ENCODE measurements around the gene PCDH17. TPM values are rescaled to one million over a fixed set of nuclear protein-coding genes. Genes with fewer than 3 reads are reported as not detected.

The PCDH17 gene, protein sequence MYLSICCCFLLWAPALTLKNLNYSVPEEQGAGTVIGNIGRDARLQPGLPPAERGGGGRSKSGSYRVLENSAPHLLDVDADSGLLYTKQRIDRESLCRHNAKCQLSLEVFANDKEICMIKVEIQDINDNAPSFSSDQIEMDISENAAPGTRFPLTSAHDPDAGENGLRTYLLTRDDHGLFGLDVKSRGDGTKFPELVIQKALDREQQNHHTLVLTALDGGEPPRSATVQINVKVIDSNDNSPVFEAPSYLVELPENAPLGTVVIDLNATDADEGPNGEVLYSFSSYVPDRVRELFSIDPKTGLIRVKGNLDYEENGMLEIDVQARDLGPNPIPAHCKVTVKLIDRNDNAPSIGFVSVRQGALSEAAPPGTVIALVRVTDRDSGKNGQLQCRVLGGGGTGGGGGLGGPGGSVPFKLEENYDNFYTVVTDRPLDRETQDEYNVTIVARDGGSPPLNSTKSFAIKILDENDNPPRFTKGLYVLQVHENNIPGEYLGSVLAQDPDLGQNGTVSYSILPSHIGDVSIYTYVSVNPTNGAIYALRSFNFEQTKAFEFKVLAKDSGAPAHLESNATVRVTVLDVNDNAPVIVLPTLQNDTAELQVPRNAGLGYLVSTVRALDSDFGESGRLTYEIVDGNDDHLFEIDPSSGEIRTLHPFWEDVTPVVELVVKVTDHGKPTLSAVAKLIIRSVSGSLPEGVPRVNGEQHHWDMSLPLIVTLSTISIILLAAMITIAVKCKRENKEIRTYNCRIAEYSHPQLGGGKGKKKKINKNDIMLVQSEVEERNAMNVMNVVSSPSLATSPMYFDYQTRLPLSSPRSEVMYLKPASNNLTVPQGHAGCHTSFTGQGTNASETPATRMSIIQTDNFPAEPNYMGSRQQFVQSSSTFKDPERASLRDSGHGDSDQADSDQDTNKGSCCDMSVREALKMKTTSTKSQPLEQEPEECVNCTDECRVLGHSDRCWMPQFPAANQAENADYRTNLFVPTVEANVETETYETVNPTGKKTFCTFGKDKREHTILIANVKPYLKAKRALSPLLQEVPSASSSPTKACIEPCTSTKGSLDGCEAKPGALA (N-terminal part only)
- 21.1 TPM for polyA plus RNA-seq (ENCODE audit: insufficient read length)
- long read RNA-seq, donor 1, full-length matches to known transcripts: 6 of 25 reads
- long read RNA-seq, donor 1, partial matches to known transcripts: 19 of 25 reads
- long read RNA-seq, donor 1, other reads (novel, unspliced or antisense): 0 of 25 reads
- long read RNA-seq, donor 2, full-length matches to known transcripts: 2 of 2 reads
- long read RNA-seq, donor 2, partial matches to known transcripts: 0 of 2 reads
- long read RNA-seq, donor 2, other reads (novel, unspliced or antisense): 0 of 2 reads
- long read RNA-seq, donor 3, full-length matches to known transcripts: 2 of 2 reads
- long read RNA-seq, donor 3, partial matches to known transcripts: 0 of 2 reads
- long read RNA-seq, donor 3, other reads (novel, unspliced or antisense): 0 of 2 reads
- long read RNA-seq, donor 4: 0 reads
- long read RNA-seq, donor 5, full-length matches to known transcripts: 2 of 2 reads
- long read RNA-seq, donor 5, partial matches to known transcripts: 0 of 2 reads
- long read RNA-seq, donor 5, other reads (novel, unspliced or antisense): 0 of 2 reads
- long read RNA-seq, donor 6, full-length matches to known transcripts: 2 of 12 reads
- long read RNA-seq, donor 6, partial matches to known transcripts: 10 of 12 reads
- long read RNA-seq, donor 6, other reads (novel, unspliced or antisense): 0 of 12 reads
- long read RNA-seq, donor 7, full-length matches to known transcripts: 2 of 2 reads
- long read RNA-seq, donor 7, partial matches to known transcripts: 0 of 2 reads
- long read RNA-seq, donor 7, other reads (novel, unspliced or antisense): 0 of 2 reads
- long read RNA-seq, donor 8: 0 reads

DNA sequence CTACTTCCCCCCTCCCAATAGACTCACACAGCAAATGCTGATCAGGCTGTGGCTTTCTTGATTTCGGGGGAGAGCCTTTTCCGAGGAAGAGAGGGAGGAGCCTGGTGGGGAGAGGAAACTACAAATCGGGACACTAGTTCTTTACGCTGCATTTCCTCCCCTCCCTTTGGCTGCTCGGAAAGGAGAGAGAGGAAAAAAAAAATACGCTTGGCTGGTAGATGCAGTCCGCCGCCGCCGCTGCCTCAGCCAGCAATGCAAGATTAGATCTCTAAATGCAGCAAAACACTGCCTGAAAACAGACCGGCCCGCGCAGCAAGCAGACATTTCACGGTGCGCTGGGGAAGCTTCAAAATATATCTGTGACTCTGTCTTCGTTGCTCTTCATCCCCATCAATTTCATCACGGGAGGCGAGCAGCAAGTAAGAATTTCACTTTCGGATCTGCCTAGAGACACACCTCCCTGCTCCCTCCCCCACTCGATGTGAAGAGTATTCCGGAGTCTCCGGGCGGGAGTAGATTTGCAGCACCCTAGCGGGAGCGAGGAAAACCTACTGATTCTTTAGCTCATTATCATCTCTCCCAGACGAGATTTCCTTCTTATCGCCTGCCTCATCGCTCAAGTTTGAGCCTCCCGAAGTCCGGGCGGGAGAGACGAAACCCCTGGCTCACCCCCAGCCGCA is at the start of gene PCDH17:
PCDH17 (plus strand) TSS at position 149 of the 680 bp plus-strand sequence. CDS start 803 bp downstream, outside the sequence.
- DNase-seq: peak; percentile 70

DNA sequence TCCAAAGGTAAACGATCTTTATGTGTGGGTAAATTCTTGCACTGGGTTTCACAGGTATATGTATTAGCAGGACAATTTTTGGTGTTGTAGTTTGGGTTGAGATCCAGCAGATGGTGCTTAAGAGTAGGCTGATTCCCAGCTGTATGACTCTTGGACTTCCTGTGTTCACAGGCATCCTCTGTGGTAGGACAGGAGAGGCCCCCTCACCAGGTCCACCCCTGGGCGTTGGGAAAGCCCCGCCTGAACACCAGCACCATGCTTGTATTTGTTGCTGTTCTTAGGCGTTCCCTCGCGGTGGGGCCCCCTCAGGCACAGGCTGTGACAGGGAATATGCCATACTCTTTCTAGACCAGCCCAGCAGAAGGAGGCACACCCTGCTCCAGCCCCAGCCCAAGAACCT is 49.5 kb upstream of the PCDH17 start:
- no peak for DNase-seq

DNA sequence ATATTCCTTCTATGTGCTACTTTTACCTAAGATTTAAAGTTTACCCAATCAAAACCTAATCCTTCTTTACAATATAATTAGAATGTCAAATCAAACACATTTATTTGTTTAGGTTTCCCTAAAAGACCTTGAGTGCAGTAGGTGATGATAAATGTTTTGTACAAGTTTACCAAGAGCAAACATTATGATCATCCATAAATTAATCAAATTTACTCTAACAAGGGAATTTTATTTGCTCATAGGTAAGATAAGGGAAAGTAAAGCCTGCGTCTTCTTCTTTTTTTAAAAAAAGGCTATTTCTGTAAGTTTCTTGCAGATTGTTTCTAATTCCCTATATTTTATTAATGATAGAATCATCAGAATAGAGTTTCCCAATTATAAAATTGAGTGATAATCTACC is 48.0 kb upstream of the PCDH17 start:
- no peak for DNase-seq

DNA sequence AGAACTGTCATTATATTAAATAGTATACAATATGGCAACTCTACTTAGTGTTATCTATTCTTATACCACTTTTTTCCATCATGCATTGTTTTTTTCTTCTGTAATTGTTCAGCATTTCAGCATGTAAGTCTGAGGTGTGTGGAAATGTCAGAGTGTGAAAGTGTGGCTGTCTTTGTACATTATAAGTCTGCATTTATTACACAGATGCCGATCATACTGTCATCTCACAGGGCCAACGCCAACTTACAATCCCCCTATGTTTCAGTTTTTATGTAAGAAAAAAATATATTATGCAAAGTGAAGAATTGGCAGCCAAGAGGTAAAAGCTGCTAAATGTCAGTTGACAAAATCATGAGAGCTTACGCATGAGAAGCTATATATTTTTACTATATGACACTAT is 42.9 kb upstream of the PCDH17 start:
- DNase-seq: no peak

DNA sequence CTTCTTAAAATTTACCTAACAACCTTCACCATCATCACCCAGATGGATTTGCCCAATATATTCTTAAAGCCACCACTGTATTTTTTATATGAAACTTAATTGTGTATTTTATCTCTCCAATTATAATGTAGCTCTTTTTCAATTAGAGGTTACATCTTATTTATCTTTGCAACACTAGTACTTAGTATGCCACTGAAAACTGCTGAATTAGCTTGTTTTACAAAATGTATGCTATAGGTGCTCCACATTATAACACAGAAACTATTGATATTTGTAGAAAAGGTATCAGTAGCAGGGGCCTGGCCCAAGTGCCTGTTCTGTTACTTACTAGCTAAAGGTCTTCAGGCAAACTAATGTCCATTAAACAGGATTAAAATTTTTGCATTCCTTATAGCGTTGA is 35.8 kb upstream of the PCDH17 start:
- no peak for DNase-seq

DNA sequence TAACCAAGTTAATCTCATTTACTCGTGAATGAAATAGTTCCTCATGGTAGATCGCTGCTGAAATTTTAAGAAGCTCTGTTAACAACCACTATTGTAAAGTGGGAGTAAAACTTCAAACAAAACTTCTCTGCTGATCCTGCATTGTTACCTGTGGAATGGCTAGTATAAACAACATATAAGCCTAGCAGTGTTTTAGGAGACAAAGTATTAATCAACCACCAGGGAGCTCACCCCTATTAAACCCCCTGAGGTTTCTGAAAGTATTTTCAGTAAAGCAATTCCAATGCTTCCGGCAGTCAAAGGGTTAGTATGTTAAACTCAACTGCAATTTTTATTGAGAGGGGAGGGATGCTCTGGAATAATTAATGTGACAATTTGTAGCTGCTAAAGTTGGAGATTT is 30.0 kb upstream of the PCDH17 start:
- peak; percentile 3 for DNase-seq

DNA sequence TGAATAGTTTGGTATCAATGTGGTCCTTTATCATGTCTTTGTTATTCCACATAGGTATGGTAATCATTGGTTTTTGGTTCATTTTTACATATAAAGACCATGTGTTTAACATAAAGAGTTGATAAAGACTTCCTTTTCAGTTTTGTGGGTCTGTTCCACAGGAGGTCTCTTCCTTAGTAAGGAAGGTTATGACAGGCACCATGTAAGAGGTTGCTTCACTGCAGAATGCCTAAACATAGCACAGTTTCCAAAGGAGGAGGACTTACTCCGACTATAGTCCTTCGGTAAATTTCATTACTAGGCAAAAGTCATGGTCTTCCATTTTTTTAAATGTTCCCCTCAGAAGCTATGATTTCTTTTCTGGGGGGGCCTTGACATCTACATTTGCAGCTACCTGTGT is 27.1 kb upstream of the PCDH17 start:
- DNase-seq: no peak

DNA sequence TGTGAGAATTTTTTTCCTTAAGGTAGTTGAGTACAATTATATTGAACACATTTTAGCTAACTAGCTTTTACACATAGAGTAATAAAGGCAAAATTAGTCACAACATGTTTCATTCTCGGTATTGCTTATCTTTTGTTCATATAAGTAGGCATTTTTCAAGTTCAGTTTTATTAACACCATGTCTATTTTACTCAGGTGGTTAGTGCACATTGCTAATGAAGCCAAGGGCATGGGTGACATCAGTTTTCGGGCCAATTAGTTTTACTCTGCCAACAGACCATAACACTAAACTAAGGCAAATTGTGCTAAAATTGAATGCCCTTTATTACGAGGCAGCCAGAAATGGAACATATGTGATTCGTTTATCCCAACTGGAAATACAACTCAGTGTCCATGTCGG is 19.6 kb upstream of the PCDH17 start:
- DNase-seq: no peak

DNA sequence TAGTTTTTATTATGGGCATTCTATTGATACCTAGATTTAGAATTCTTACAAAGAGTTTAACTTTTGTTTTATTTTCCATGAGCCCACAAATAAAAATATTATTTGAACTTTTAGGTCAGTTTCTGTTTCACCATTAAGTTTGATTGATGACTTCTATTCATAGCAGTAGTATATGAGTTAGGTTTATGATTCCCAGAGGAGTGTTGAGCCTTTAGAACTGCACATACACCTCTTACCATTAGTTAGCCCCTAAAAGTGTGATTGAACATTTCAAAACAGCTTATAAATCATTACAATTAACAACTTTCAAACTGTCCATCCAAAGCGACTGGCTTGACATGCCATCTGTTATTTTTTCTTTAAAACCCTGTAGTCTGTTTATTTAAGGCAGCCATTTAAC is 19.0 kb upstream of the PCDH17 start:
- no peak for DNase-seq

DNA sequence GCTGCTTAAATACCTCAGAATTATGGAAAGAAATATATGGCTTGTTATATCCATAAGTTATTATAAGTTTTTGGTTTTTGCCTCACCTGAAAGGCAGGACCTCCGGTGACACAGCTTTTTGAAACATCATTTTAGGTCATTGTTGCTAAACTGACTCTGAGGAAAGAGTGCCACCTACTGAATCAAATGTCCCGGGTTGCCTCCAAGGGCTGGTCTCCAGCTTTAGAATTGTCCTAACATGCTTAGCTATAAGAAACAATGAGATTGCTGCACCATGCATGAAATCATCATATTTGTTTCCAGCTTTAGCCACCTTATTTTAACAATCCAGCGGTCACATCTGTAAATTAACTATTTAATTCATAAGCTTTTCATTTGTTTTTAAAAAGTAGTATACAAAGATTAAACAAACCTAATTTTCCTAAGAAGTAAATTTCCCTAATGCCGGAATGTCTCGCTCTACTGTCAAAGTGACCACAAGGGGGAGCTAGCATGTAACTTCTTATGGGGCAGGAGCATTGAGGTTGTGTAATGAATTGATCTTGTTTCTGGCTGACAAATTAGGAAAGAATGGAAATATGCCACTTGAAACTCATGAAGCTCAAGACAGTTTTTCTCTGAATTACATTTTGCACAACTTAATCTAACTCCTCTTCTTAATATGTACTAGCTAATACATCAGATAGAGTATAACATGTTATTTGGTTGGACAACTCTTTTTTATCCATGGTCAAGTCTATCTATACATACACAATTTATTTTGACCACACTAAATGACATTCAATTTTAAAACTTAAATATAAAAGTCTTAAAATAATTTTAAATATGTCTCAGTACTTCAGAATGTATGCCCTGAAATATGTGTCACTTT is 6.7 kb upstream of the PCDH17 start:
- peak; percentile 75 for DNase-seq

DNA sequence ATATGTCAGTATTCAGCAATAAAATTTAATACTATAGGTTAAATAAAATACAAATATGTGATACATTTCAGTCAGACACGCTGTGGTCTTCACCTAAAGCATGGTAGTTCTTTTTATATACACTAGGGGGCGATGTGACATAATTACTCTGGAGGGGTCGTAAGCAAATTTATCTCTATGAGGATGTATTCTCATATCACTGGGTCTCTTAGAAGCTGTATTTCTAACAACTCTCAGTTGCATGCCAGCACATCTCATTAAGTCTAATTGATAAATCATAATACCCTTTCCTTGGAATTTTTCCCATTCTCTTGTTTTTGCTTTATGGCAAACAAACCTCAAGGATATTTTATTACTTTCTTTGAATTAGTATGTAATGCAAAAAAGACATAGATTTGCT is 3.9 kb upstream of the PCDH17 start:
- no peak for DNase-seq

DNA sequence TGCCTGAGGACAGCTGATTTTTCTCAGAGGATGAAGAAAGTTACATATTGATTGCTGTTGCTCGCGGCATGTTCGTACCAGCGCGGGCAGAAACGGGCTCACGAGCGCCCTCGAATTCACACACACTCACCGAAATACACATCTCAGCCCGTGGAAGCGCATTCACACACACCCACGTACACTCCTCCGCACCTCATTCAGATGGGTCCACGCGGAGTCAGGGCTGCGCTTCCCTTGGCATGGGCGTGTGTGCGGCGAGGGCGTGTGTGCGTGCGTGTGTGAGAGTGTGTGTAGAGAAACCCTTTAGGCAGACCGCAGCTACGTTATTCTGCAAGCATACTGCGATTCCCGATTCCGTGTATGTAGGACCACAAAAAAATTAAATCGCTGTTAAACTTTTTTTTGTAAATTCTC is 2.1 kb upstream of the PCDH17 start:
- peak; percentile 44 for DNase-seq

DNA sequence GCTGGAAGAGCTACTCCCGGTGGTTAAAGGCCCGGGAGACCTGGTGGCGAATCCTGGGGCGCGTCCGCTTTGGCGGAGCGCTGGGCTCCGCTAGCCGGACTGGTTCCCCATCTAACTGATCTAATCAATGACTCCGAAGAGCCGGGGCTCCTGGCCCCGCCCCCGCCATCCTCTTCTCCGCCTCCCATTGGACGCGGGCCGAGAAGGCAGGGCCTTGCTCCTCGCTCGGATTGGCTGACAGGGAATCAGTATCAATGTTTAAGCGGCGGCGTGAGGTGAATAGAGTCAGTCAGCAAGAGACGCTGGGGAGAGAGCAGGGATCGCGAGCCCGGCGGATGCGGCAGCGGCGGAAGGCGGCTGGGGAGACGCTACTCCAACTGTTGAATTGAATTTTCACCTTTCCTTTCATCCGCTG is 1.7 kb upstream of the PCDH17 start:
- DNase-seq: peak; percentile 92

DNA sequence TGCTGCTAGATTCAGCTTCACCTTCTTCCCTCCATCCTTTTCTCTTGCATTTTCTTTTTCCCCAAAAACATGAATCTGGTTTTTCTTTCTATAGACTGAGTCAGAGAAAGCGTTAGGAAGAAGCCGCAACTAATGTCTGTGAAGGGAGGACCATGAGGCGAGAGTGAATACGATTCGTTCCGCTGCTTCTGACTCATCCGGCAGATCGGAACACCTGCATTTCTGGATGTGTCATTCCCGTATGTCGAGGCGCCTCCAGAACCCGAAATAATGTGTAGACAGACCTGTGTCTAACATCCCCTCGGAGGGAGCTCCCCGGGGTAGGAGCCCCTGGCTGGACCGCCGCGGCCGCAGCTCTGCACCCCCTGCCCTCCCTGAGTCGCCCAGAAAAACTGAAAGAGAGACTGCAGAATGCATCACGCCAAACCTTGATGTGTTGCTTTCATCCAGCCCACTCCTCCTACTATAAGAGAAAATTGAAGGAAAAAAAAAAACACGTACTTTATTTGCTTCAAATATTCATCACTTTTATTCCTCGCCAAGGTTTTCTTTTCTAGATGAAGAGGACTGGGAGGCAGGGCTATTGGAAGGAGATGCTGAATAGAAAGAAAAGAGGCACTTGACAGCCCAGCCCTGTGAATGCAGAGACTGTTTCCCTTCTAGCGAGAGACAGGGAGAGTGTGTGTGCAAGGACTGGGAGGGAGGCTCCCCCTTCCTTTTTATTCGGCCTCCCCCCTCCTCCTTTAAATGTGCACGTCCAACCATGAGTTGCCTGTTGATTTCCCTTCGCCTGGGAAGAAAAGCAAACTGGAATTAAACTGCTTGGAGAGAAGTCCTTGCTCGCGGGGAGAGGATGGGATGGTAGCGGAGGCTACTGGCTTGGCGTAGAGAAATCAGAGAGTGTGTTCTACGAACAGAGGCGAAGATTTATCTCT is 616 bp upstream of the PCDH17 start:
- DNase-seq: peak; percentile 54

DNA sequence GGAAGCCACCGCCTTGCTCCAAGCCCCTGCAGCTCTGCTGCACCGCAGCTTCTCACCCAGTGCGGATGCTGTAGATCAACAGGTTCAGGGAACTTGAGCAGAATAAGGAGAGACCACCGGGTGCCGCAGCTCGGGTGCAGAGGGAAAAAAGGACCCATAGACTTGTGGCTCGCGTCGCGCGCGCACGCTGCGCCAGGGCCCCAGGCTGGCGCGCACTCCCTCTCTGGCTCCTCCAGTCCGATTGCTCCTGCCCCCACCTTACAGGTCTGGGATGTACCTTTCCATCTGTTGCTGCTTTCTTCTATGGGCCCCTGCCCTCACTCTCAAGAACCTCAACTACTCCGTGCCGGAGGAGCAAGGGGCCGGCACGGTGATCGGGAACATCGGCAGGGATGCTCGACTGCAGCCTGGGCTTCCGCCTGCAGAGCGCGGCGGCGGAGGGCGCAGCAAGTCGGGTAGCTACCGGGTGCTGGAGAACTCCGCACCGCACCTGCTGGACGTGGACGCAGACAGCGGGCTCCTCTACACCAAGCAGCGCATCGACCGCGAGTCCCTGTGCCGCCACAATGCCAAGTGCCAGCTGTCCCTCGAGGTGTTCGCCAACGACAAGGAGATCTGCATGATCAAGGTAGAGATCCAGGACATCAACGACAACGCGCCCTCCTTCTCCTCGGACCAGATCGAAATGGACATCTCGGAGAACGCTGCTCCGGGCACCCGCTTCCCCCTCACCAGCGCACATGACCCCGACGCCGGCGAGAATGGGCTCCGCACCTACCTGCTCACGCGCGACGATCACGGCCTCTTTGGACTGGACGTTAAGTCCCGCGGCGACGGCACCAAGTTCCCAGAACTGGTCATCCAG is 964 bp downstream of the PCDH17 start:
- peak; percentile 46 for DNase-seq

DNA sequence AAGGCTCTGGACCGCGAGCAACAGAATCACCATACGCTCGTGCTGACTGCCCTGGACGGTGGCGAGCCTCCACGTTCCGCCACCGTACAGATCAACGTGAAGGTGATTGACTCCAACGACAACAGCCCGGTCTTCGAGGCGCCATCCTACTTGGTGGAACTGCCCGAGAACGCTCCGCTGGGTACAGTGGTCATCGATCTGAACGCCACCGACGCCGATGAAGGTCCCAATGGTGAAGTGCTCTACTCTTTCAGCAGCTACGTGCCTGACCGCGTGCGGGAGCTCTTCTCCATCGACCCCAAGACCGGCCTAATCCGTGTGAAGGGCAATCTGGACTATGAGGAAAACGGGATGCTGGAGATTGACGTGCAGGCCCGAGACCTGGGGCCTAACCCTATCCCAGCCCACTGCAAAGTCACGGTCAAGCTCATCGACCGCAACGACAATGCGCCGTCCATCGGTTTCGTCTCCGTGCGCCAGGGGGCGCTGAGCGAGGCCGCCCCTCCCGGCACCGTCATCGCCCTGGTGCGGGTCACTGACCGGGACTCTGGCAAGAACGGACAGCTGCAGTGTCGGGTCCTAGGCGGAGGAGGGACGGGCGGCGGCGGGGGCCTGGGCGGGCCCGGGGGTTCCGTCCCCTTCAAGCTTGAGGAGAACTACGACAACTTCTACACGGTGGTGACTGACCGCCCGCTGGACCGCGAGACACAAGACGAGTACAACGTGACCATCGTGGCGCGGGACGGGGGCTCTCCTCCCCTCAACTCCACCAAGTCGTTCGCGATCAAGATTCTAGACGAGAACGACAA is 1.8 kb downstream of the PCDH17 start:
- DNase-seq: peak; percentile 54

All from left kidney (tissue), 8 donors.